Esophagus squamous epithelium (tissue), 5 donors: ENCODE measurements around the gene JAZF1. TPM values are rescaled to one million over a fixed set of nuclear protein-coding genes. Genes with fewer than 3 reads are reported as not detected.

Experiments
- DNase-seq: peaks from one replicate; lab custom pipeline; 2025; lab: John Stamatoyannopoulos, UW
- H3K27ac ChIP-seq, 4 donors: fragments of 200-600 bp; sonication (generic); one replicate each; pipeline ENCODE4 v1.5.1; 2016 to 2019; ENCODE audit warnings: mild to moderate bottlenecking in 1 of 4
- H3K27me3 ChIP-seq, 4 donors: fragments of 200-600 bp; sonication (generic); 1 replicate in 3 of 4; 2 replicates in 1 of 4; pipeline versions ENCODE4 v1.5.1 to v1.6.0; 2017 to 2021; ENCODE audit warnings: antibody characterized with exemption in 1 of 4
- H3K36me3 ChIP-seq, 3 donors: fragments of 200-600 bp; sonication (generic); one replicate each; pipeline ENCODE4 v1.5.1; 2016 to 2019
- H3K4me1 ChIP-seq, 3 donors: fragments of 200-600 bp; sonication (generic); one replicate each; pipeline ENCODE4 v1.5.1; 2017 to 2019
- H3K4me3 ChIP-seq, 4 donors: fragments of 200-600 bp; sonication (generic); 1 replicate in 3 of 4; 2 replicates in 1 of 4; pipeline ENCODE4 v1.5.1; 2016 to 2019; ENCODE audit warnings: mild to moderate bottlenecking in 2 of 4, moderate library complexity in 1 of 4
- H3K9me3 ChIP-seq, 3 donors: fragments of 200-600 bp; sonication (generic); one replicate each; pipeline ENCODE4 v1.5.1; 2016 to 2019
- CTCF ChIP-seq, 6 experiments: fragments of 450-650 bp in 4 of 6; fragments of 200-600 bp in 2 of 6; sonication (generic) in 2 of 6; IDR thresholded peaks; one replicate each; pipeline ENCODE4 v1.5.1; 2016 to 2019; ENCODE audit warnings: antibody characterized with exemption in 6 of 6, mild to moderate bottlenecking in 4 of 6, moderate library complexity in 4 of 6
- POLR2A ChIP-seq, 4 donors: fragments of 450-650 bp; IDR thresholded peaks; one replicate each; pipeline ENCODE4 v1.6.1; 2017; ENCODE audit warnings: antibody characterized with exemption in 4 of 4, mild to moderate bottlenecking in 4 of 4, moderate library complexity in 3 of 4
- WGBS, 2 donors: methylation state at CpG; one replicate each; pipeline ENCODE4 v1.1.5; 2018; 5-methylcytosine and 5-hydroxymethylcytosine counted together
- intact Hi-C: fragments of 100-400 bp; cut with DNase I; formaldehyde crosslinking; loops from one replicate; pipeline ENCODE4 v1.15.0; 2022
- total RNA-seq, 4 donors: library from RNA; depleted of rRNA; stranded (reverse); fragments of >200 nt; gene quantifications; one replicate each; pipeline ENCODE4 v1.1.0, GENCODE V29; 2016
- donor health status: DM: yes; HTN: yes; CAD: no.

JAZF1 gene
- total RNA-seq, 4 donors from 2014 or later: 1.3 to 8.6 (median 2.0) TPM

- Histone ChIP-seq H3K36me3 (no peaks in the 10 kb centered on the region), H3K27ac (no peak overlapping the region), H3K4me1 (peaks cover 0 to 18% (median 0%) of the 10 kb centered on the region in 3 donors), H3K27me3 (no peaks in the 10 kb centered on the region), H3K4me3 (no peak overlapping the region), H3K9me3 (no peaks in the 10 kb centered on the region)
- WGBS, 2 donors: 77 to 84% methylated on average over 3 of the region's 3 CpGs
- intact Hi-C loops: no loop called here
- no peak for DNase-seq
- TF ChIP-seq POLR2A (IDR thresholded peaks at IDR 0.05) (no peak), CTCF (IDR thresholded peaks at IDR 0.05) (no peak)
Observed at GRCh38 chr7:28145090-28145626, 35.4 kb downstream of the JAZF1 start.

- no peak overlapping the region for H3K4me3 ChIP-seq
- intact Hi-C loops: no loop called here
- WGBS, 2 donors: 74 to 78% methylated on average over 3 of the region's 3 CpGs
Observed at GRCh38 chr7:28144266-28144665, 36.3 kb downstream of the JAZF1 start.

GRCh38 chr7:28142650-28143049 is 37.9 kb downstream of the JAZF1 start:
- no peaks in the 10 kb centered on the region for H3K9me3 ChIP-seq
- no peak for DNase-seq
- no peaks in the 10 kb centered on the region for H3K36me3 ChIP-seq
- WGBS, 2 donors: 90 to 94% methylated on average over 2 to 3 of the region's 3 CpGs
- H3K4me3 ChIP-seq: no peak overlapping the region
- no peak overlapping the region for H3K27ac ChIP-seq
- intact Hi-C loops: no loop called here
- peaks cover 0 to 11% (median 0%) of the 10 kb centered on the region in 3 donors for H3K4me1 ChIP-seq
- no peak for TF ChIP-seq CTCF (IDR thresholded peaks at IDR 0.05)
- no peak for TF ChIP-seq POLR2A (IDR thresholded peaks at IDR 0.05)
- H3K27me3 ChIP-seq: no peaks in the 10 kb centered on the region

More at GRCh38 chr7:28144266-28144665, 36.3 kb downstream of the JAZF1 start:
- no peak overlapping the region for H3K27ac ChIP-seq
- DNase-seq: no peak
- H3K9me3 ChIP-seq: no peaks in the 10 kb centered on the region
- no peaks in the 10 kb centered on the region for H3K27me3 ChIP-seq
- TF ChIP-seq CTCF (IDR thresholded peaks at IDR 0.05) (no peak), POLR2A (IDR thresholded peaks at IDR 0.05) (no peak)
- H3K36me3 ChIP-seq: no peaks in the 10 kb centered on the region
- peaks cover 0 to 11% (median 0%) of the 10 kb centered on the region in 3 donors for H3K4me1 ChIP-seq

- peaks cover 0 to 12% (median 0%) of the 10 kb centered on the region in 3 donors for H3K4me1 ChIP-seq
- no peaks in the 10 kb centered on the region for H3K27me3 ChIP-seq
- no peak for DNase-seq
- TF ChIP-seq POLR2A (IDR thresholded peaks at IDR 0.05) (no peak), CTCF (IDR thresholded peaks at IDR 0.05) (no peak)
- H3K27ac ChIP-seq: no peak overlapping the region
- no peaks in the 10 kb centered on the region for H3K36me3 ChIP-seq
- intact Hi-C loops: no loop called here
- 19 to 26% methylated on average over 1 of the region's 1 CpG for WGBS, 2 donors
- H3K4me3 ChIP-seq: no peak overlapping the region
- no peaks in the 10 kb centered on the region for H3K9me3 ChIP-seq
Observed at GRCh38 chr7:28140979-28141378, 39.6 kb downstream of the JAZF1 start.

GRCh38 chr7:28138837-28139236 is 41.8 kb downstream of the JAZF1 start:
- Histone ChIP-seq H3K36me3 (no peaks in the 10 kb centered on the region), H3K9me3 (no peaks in the 10 kb centered on the region), H3K27me3 (no peaks in the 10 kb centered on the region), H3K4me3 (no peak overlapping the region), H3K4me1 (peaks cover 0 to 14% (median 0%) of the 10 kb centered on the region in 3 donors), H3K27ac (no peak overlapping the region)
- 90 to 95% methylated on average over 2 of the region's 2 CpGs for WGBS, 2 donors
- TF ChIP-seq POLR2A (IDR thresholded peaks at IDR 0.05) (no peak), CTCF (IDR thresholded peaks at IDR 0.05) (no peak)
- intact Hi-C loops: no loop called here
- no peak for DNase-seq
